Effector memory CD8-positive, alpha-beta T cell (primary cell): Measurements from ENCODE around the gene LNPEP.

Experiments
- ATAC-seq: fragments of 150-1000 bp; cut with Tn5 transposase; replicated peaks from 2 replicates; pipeline ENCODE4 v1.10.0; 2021; ENCODE audit warnings: mild to moderate bottlenecking, moderate library complexity
- DNase-seq, 3 experiments: peaks; one replicate each; pipeline ENCODE4 v3.0.0; 2021
- H3K27ac Mint-ChIP-seq, 2 donors: one replicate each; pipeline ENCODE4 v1.8.0; 2022; ENCODE audit warnings: mild to moderate bottlenecking in 2 of 2, mixed read lengths in 2 of 2, moderate library complexity in 2 of 2
- H3K27me3 Mint-ChIP-seq, 2 donors: one replicate each; pipeline ENCODE4 v1.8.0; 2022; ENCODE audit warnings: mixed read lengths in 2 of 2
- H3K36me3 Mint-ChIP-seq: one replicate; pipeline ENCODE4 v1.8.0; 2022; ENCODE audit warnings: mild to moderate bottlenecking, moderate library complexity, mixed read lengths; ENCODE audit not compliant: insufficient read depth
- H3K4me1 Mint-ChIP-seq, 2 donors: one replicate each; pipeline ENCODE4 v1.8.0; 2022; ENCODE audit warnings: low read depth in 2 of 2, mixed read lengths in 2 of 2
- H3K4me3 Mint-ChIP-seq, 2 donors: one replicate each; pipeline ENCODE4 v1.8.0; 2022; ENCODE audit warnings: mild to moderate bottlenecking in 2 of 2, mixed read lengths in 2 of 2, moderate library complexity in 2 of 2
- H3K9me3 Mint-ChIP-seq, 2 donors: one replicate each; pipeline ENCODE4 v1.8.0; 2022; ENCODE audit warnings: mixed read lengths in 2 of 2

LNPEP gene

GRCh38 chr5:96933764-96934707, 1.8 kb upstream of the LNPEP start:
- Mint-ChIP-seq H3K27ac (peak overlapping the region; percentile 92 to 97), H3K4me1 (peaks cover 44 to 65% of the 10 kb centered on the region in 2 donors), H3K27me3 (no peaks in the 10 kb centered on the region), H3K4me3 (peak overlapping the region; percentile 92 to 94), H3K9me3 (no peaks in the 10 kb centered on the region), H3K36me3 (peaks cover 41% of the 10 kb centered on the region)
- peak in 1 of 3 experiments; percentile 4 for DNase-seq
- ATAC-seq, result no peak

- peak; percentile 71 for ATAC-seq
- H3K27ac Mint-ChIP-seq, result peak overlapping the region; percentile 92 to 97
Measured at GRCh38 chr5:96934708-96935558, 947 bp upstream of the LNPEP start.

GRCh38 chr5:96936431-96937320, 796 bp downstream of the LNPEP start:
- no peaks in the 10 kb centered on the region for H3K9me3 Mint-ChIP-seq
- peaks cover 38% of the 10 kb centered on the region for H3K36me3 Mint-ChIP-seq
- ATAC-seq, result peak; percentile 4
- peak; percentile 38 to 40 (median 40) for DNase-seq
- peak overlapping the region; percentile 92 to 97 for H3K27ac Mint-ChIP-seq
- no peaks in the 10 kb centered on the region for H3K27me3 Mint-ChIP-seq
- H3K4me3 Mint-ChIP-seq, result peak overlapping the region; percentile 92 to 94
- H3K4me1 Mint-ChIP-seq, result peaks cover 48 to 64% of the 10 kb centered on the region in 2 donors

More at GRCh38 chr5:96934708-96935558, 947 bp upstream of the LNPEP start:
- Mint-ChIP-seq H3K9me3 (no peaks in the 10 kb centered on the region), H3K36me3 (peaks cover 38% of the 10 kb centered on the region), H3K4me3 (peak overlapping the region; percentile 92 to 94), H3K27me3 (no peaks in the 10 kb centered on the region), H3K4me1 (peaks cover 46 to 63% of the 10 kb centered on the region in 2 donors)
- DNase-seq, result peak; percentile 93 to 96 (median 95)

GRCh38 chr5:96940586-96940985, 4.7 kb downstream of the LNPEP start:
- Mint-ChIP-seq H3K27ac (peak overlapping the region; percentile 50 to 57), H3K4me3 (peak overlapping the region; percentile 59 to 61)
- no peak for ATAC-seq

GRCh38 chr5:96941140-96941539, 5.3 kb downstream of the LNPEP start:
- Mint-ChIP-seq H3K4me3 (peak overlapping the region; percentile 59 to 61), H3K27ac (peak overlapping the region; percentile 50 to 57), H3K27me3 (no peaks in the 10 kb centered on the region), H3K4me1 (peaks cover 60 to 73% of the 10 kb centered on the region in 2 donors), H3K36me3 (peaks cover 29% of the 10 kb centered on the region), H3K9me3 (no peaks in the 10 kb centered on the region)
- no peak for DNase-seq
- ATAC-seq, result no peak

More at GRCh38 chr5:96940586-96940985, 4.7 kb downstream of the LNPEP start:
- Mint-ChIP-seq H3K27me3 (no peaks in the 10 kb centered on the region), H3K4me1 (peaks cover 55 to 67% of the 10 kb centered on the region in 2 donors), H3K36me3 (peaks cover 34% of the 10 kb centered on the region), H3K9me3 (no peaks in the 10 kb centered on the region)
- no peak for DNase-seq

GRCh38 chr5:96942078-96942477, 6.2 kb downstream of the LNPEP start:
- no peaks in the 10 kb centered on the region for H3K9me3 Mint-ChIP-seq
- no peaks in the 10 kb centered on the region for H3K27me3 Mint-ChIP-seq
- H3K4me1 Mint-ChIP-seq, result peaks cover 55 to 75% of the 10 kb centered on the region in 2 donors
- DNase-seq (no peak), ATAC-seq (no peak)
- peaks cover 20% of the 10 kb centered on the region for H3K36me3 Mint-ChIP-seq
- H3K4me3 Mint-ChIP-seq, result peak overlapping the region in 1 of 2 donors; percentile 37
- H3K27ac Mint-ChIP-seq, result peak overlapping the region; percentile 6 to 50

GRCh38 chr5:96942911-96943310, 7.0 kb downstream of the LNPEP start:
- Mint-ChIP-seq H3K27ac (peak overlapping the region; percentile 35 to 61), H3K4me3 (no peak overlapping the region), H3K27me3 (no peaks in the 10 kb centered on the region), H3K9me3 (no peaks in the 10 kb centered on the region), H3K36me3 (peaks cover 18% of the 10 kb centered on the region), H3K4me1 (peaks cover 49 to 75% of the 10 kb centered on the region in 2 donors)
- ATAC-seq, result no peak
- no peak for DNase-seq

- Mint-ChIP-seq H3K4me1 (peaks cover 42 to 73% of the 10 kb centered on the region in 2 donors), H3K9me3 (no peaks in the 10 kb centered on the region), H3K4me3 (peak overlapping the region; percentile 5 to 38), H3K27me3 (no peaks in the 10 kb centered on the region), H3K36me3 (peaks cover 14% of the 10 kb centered on the region), H3K27ac (peak overlapping the region; percentile 35 to 61)
- DNase-seq (no peak), ATAC-seq (no peak)
Measured at GRCh38 chr5:96943799-96944198, 7.9 kb downstream of the LNPEP start.

- H3K4me1 Mint-ChIP-seq, result peaks cover 49 to 80% of the 10 kb centered on the region in 2 donors
- DNase-seq, result no peak
- no peaks in the 10 kb centered on the region for H3K27me3 Mint-ChIP-seq
- ATAC-seq, result no peak
- H3K36me3 Mint-ChIP-seq, result peaks cover 14% of the 10 kb centered on the region
- peak overlapping the region in 1 of 2 donors; percentile 52 for H3K4me3 Mint-ChIP-seq
- peak overlapping the region in 1 of 2 donors; percentile 73 for H3K27ac Mint-ChIP-seq
- H3K9me3 Mint-ChIP-seq, result no peaks in the 10 kb centered on the region
Measured at GRCh38 chr5:96945144-96945897, 9.4 kb downstream of the LNPEP start.

- Mint-ChIP-seq H3K4me3 (peak overlapping the region in 1 of 2 donors; percentile 21), H3K27ac (peak overlapping the region in 1 of 2 donors; percentile 73), H3K4me1 (peaks cover 42 to 73% of the 10 kb centered on the region in 2 donors), H3K36me3 (peaks cover 14% of the 10 kb centered on the region), H3K9me3 (no peaks in the 10 kb centered on the region), H3K27me3 (no peaks in the 10 kb centered on the region)
- DNase-seq (no peak), ATAC-seq (no peak)
Measured at GRCh38 chr5:96946381-96946780, 10.5 kb downstream of the LNPEP start.

- no peak overlapping the region for H3K4me3 Mint-ChIP-seq
- H3K9me3 Mint-ChIP-seq, result no peaks in the 10 kb centered on the region
- peak overlapping the region; percentile 83 to 86 for H3K27ac Mint-ChIP-seq
- no peaks in the 10 kb centered on the region for H3K36me3 Mint-ChIP-seq
- DNase-seq (no peak), ATAC-seq (no peak)
- H3K27me3 Mint-ChIP-seq, result no peaks in the 10 kb centered on the region
- H3K4me1 Mint-ChIP-seq, result peaks cover 42 to 71% of the 10 kb centered on the region in 2 donors
Measured at GRCh38 chr5:96952118-96952750, 16.4 kb downstream of the LNPEP start.
